ENCODE results near the gene RNASE1. TPM values are rescaled to one million over a fixed set of nuclear protein-coding genes. Genes with fewer than 3 reads are reported as not detected.
"Not testable (repeated sequence)": the region's sequence is repeated elsewhere in the genome, so short reads cannot be mapped to it uniquely, and the experiment has no call there.

Gene RNASE1
- total RNA-seq = not detected

DNA sequence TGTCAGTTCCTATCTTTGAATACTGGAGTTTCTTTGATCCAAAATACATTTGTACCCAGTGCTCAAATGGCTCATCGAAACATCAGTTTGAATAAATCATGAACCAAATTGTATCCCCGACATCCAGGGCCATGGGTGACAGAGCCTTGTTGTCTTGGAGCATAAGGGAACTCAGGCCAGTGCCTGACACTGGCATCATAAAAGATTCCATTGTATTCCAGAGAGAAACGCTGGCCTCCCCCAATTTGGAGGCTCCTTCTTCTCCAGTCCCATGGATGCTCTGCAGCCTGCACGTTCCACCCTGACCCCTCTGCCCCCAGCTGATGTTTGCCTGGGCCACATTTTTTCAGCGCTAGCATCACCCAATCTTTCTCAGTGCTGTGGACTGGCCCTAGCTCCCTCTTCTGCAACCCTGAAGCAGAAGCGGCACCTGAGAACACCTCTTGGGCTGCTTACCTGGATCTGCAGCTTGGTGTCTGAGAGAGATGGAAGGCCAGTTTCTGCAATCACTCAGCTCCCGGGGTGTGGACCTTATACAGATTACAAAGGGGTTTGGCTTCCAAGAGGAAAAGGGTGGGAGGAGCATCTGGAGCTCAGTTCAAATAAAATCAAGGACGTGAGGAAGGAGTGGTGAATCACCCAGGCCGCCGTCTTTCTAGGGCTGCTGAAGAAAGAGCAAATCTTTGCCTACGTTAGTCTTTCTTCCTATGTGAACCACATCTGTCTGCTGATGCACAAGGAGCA lies at the start of gene RNASE1:
RNASE1 (minus strand) TSS at position 504 of the 744 bp plus-strand sequence. CDS start 776 bp downstream, outside the sequence.
- intact Hi-C loops (cut with micrococcal nuclease) = no loop called here
- Mint-ChIP-seq H3K4me1 (ENCODE audit: low read depth) (no peaks in the 10 kb centered on the region), H3K27me3 (peaks cover 7% of the 10 kb centered on the region), H3K4me3 (no peak within 1 kb of the TSS), H3K9me3 (no peaks in the 10 kb centered on the region), H3K36me3 (no peaks in the 10 kb centered on the region), H3K27ac (no peak within 1 kb of the TSS)
- no peak for DNase-seq
- ChIA-PET CTCF (no interaction called here), POLR2A (no interaction called here)

DNA sequence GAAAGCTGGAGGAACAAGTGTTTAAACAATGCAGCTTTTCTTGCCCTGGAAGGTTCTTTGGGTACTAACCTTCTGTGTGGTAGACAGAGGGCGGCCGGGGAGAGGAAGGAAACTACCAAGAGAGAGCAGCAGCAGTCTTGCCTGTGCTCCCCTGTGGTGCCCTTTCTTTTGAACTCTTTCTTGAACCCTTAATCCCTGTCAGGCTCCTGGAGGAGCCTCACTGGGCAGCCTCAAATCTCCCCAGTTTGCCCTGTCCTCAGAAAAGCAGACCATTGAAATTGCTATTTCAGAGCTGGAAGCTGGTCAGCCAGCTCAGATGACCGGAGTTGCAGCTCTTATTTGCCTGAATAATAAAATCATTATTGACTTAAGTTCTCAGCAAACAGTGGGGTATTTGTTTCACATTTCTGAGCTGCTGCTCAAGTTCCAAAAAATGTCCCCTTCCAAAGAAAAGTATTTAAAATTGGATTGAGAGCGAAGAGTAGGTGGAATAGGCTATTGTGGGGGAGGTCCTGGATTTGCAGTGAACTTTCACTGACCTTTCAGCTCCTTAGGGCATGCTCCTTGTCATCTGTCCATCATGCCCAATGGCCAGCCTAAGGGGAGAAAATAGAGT lies 46.4 kb upstream of the RNASE1 start:
- no peak overlapping the region for H3K4me3 Mint-ChIP-seq
- H3K36me3 Mint-ChIP-seq = no peaks in the 10 kb centered on the region
- DNase-seq = no peak
- ChIA-PET CTCF (interaction anchor here (4.8 kb wide), 1 partner anchor 9 kb away, joined by 31 read pairs; no protein-coding TSS in a partner anchor), POLR2A (no interaction called here)
- H3K27ac Mint-ChIP-seq = no peak overlapping the region
- no peaks in the 10 kb centered on the region for H3K4me1 Mint-ChIP-seq (ENCODE audit: low read depth)
- no peaks in the 10 kb centered on the region for H3K9me3 Mint-ChIP-seq
- peaks cover 4% of the 10 kb centered on the region for H3K27me3 Mint-ChIP-seq
- intact Hi-C loops (cut with micrococcal nuclease) = no loop called here

DNA sequence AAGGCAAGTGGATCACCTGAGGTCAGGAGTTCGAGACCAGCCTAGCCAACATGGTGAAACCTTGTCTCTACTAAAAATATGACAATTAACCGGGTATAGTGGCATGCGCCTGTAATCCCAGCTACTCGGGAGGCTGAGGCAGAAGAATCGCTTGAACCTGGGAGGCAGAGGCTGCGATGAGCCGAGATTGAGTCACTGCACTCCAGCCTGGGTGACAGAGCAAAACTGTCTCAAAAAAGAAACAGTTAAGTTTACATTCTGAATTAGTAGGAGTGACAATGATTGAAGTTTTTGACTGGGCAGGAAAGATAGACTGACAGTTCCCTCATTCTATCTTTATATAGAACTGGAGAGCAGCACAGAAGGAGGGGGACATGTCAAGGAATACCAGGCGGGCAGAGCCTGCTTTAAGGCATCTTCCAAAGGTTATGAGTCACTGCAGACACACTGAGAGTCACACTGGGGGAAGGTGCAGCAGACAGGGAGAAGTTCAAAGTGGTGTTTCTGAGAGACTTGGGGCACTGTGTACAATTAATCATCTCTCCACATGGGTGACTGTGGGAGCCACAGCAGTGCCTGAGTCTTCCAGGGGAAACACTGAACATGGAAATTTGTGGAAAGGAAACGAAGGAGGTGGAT lies 45.8 kb upstream of the RNASE1 start:
- Mint-ChIP-seq H3K27ac (no peak overlapping the region), H3K36me3 (no peaks in the 10 kb centered on the region), H3K9me3 (no peaks in the 10 kb centered on the region), H3K4me3 (no peak overlapping the region), H3K4me1 (ENCODE audit: low read depth) (no peaks in the 10 kb centered on the region), H3K27me3 (peaks cover 4% of the 10 kb centered on the region)
- POLR2A ChIA-PET = no interaction called here
- intact Hi-C loops (cut with micrococcal nuclease) = no loop called here
- CTCF ChIA-PET = interaction anchor here (1.6 to 4.8 kb wide), 2 partner anchors 10 to 88 kb away, joined by 4 to 31 read pairs; no protein-coding TSS in a partner anchor
- no peak for DNase-seq

DNA sequence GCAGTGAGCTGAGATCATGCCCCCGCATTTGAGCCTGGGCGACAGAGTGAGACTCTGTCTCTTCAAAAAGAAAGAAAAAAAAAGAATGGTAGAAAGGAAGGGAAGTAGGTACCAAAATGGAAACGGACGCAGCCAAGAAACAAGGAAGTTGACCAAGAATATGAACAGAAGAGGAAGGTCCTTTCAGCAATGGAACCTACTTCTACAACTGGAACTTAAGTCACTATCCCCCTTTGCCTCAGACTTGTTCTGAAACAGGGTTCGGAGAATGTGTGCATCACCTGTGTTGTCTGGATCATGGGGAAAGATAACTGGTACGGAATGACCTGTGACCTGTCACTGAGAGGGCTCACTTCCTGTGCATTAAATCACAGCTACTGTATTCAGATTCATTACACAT lies 43.9 kb upstream of the RNASE1 start:
- CTCF ChIA-PET = interaction anchor here (1.3 to 4.8 kb wide), 2 partner anchors 8 to 12 kb away, joined by 5 to 31 read pairs; no protein-coding TSS in a partner anchor
- peaks cover 4% of the 10 kb centered on the region for H3K27me3 Mint-ChIP-seq
- H3K4me3 Mint-ChIP-seq = no peak overlapping the region
- H3K9me3 Mint-ChIP-seq = no peaks in the 10 kb centered on the region
- POLR2A ChIA-PET = no interaction called here
- intact Hi-C loops (cut with micrococcal nuclease) = no loop called here
- no peak overlapping the region for H3K27ac Mint-ChIP-seq
- no peaks in the 10 kb centered on the region for H3K4me1 Mint-ChIP-seq (ENCODE audit: low read depth)
- DNase-seq = no peak
- no peaks in the 10 kb centered on the region for H3K36me3 Mint-ChIP-seq

DNA sequence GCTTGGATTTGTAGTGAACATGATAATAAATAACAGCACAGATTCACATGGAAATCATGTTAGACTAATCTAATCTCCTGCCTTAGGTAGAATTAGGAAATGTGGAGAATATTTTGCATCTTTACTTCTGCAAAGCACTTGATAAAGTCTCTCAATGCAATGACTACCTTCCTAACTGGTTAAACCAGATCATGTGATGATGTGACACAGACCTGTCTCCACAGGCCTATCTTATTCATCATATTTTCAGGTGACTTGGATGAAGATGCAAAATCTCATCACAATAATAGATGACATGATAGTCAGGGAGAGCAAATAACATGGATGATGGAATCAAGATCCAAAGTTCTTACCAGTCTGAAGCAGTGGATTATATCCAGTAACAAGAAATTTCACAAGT lies 38.5 kb upstream of the RNASE1 start:
- POLR2A ChIA-PET = no interaction called here

DNA sequence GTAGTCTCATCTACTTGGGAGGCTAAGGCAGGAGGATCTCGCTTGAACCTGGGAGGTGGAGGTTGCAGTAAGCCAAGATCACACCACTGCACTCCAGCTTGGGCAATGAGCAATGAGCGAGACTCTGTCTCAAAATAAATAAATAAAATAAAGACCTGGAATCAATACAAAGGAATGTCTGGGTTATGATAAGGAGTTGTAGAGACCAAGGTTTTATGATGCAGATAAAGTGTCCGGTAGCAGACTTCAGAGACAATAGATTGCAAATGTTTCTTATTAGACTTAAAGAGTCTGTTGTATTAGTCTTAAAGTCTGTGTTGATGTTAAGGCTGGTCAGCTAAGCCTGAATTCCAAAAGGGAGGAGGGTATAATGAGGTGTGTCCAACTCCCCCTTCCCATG lies 35.2 kb upstream of the RNASE1 start:
- CTCF ChIA-PET = no interaction called here
- POLR2A ChIA-PET = no interaction called here
- no peaks in the 10 kb centered on the region for H3K4me1 Mint-ChIP-seq (ENCODE audit: low read depth)

More for the DNA sequence above, 38.5 kb upstream of the RNASE1 start:
- no peaks in the 10 kb centered on the region for H3K36me3 Mint-ChIP-seq
- H3K4me1 Mint-ChIP-seq (ENCODE audit: low read depth) = no peaks in the 10 kb centered on the region
- no peaks in the 10 kb centered on the region for H3K27me3 Mint-ChIP-seq
- H3K4me3 Mint-ChIP-seq = no peak overlapping the region
- no peak for DNase-seq
- intact Hi-C loops (cut with micrococcal nuclease) = no loop called here
- CTCF ChIA-PET = no interaction called here
- no peak overlapping the region for H3K27ac Mint-ChIP-seq
- no peaks in the 10 kb centered on the region for H3K9me3 Mint-ChIP-seq

DNA sequence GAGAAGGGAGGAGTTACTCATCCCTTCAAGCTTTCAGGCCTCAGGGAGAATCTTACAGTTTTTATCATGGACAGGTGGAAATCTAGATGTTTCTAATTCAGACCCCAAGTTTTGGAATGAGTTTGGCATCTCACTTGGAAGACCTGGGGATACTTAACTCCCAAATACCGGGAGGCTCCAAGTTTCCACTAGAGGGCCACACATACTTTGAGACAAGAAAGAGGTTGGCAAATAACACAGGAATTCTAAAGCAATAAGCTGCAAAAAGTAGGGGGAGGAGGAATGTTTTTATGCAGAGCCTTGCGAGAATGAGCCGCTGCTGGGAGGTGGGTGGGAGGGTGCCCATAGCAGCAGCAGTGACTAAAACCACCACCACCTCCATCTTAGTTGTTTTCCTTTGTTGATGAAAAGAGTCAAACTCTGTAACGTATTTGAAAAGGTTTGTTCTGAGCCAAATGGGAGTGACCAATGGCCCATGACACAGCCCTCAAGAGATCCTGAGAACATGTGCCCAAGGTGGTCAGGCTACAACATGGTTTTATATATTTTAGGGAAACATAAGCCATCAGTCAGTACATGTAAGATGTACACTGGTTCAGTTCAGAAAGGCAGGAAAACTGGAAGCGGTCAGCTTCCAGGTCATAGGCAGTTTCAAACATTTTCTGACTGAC lies 34.2 kb upstream of the RNASE1 start:
- Mint-ChIP-seq H3K9me3 (no peaks in the 10 kb centered on the region), H3K4me3 (no peak overlapping the region), H3K4me1 (ENCODE audit: low read depth) (no peaks in the 10 kb centered on the region), H3K36me3 (no peaks in the 10 kb centered on the region), H3K27ac (no peak overlapping the region), H3K27me3 (no peaks in the 10 kb centered on the region)
- DNase-seq = no peak
- POLR2A ChIA-PET = no interaction called here
- intact Hi-C loops (cut with micrococcal nuclease) = no loop called here
- CTCF ChIA-PET = no interaction called here

More for the DNA sequence above, 35.2 kb upstream of the RNASE1 start:
- no peaks in the 10 kb centered on the region for H3K9me3 Mint-ChIP-seq
- intact Hi-C loops (cut with micrococcal nuclease) = no loop called here
- no peak overlapping the region for H3K4me3 Mint-ChIP-seq
- no peaks in the 10 kb centered on the region for H3K36me3 Mint-ChIP-seq
- DNase-seq = no peak
- H3K27me3 Mint-ChIP-seq = no peaks in the 10 kb centered on the region
- no peak overlapping the region for H3K27ac Mint-ChIP-seq

DNA sequence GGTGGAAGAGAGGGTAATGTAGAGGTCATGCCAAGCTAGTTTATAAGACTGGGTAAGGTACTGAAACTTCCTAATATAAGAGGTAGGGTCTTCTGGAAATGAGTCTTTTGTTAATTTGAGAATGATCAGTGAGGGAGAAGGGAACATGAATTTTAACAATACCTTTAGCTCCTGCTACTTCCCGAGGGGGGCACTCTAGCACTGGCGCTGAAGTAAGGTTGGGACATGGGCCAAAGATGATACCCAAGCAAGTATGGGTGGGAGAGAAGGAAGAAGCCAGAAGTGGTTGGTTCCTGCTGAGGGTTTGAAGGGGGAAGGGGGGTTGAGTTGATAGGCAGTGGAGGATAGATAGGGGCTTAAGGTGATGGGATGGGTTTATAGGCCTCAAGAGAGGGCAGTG lies 32.3 kb upstream of the RNASE1 start:
- intact Hi-C loops (cut with micrococcal nuclease) = no loop called here
- H3K27ac Mint-ChIP-seq = no peak overlapping the region
- no peaks in the 10 kb centered on the region for H3K27me3 Mint-ChIP-seq
- ChIA-PET CTCF (interaction anchor here (1.2 kb wide), 1 partner anchor 136 kb away, joined by 4 read pairs; no protein-coding TSS in a partner anchor), POLR2A (no interaction called here)
- H3K4me3 Mint-ChIP-seq = no peak overlapping the region
- no peaks in the 10 kb centered on the region for H3K9me3 Mint-ChIP-seq
- no peaks in the 10 kb centered on the region for H3K36me3 Mint-ChIP-seq
- no peaks in the 10 kb centered on the region for H3K4me1 Mint-ChIP-seq (ENCODE audit: low read depth)
- DNase-seq = no peak

DNA sequence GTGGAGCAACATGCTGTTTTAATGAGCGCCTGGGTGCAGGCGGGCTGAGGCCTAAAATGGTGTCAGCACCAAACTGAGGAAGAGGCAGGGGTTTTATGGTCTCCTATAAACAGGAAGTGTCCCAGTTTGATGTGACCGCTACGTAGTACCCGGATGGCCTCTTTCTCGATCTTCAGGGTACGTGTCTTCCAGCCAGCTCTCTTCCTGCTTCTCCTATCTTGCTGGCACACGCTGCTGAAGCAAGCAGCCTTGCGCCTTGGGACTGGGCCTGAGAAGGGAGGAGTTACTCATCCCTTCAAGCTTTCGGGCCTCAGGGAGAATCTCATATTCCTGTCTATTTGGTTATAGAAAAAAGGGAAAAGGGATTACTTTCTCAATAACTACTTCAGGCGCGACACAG lies 28.2 kb upstream of the RNASE1 start:
- ChIA-PET CTCF (no interaction called here), POLR2A (no interaction called here)
- H3K4me1 Mint-ChIP-seq (ENCODE audit: low read depth) = peaks cover 5% of the 10 kb centered on the region
- intact Hi-C loops (cut with micrococcal nuclease) = no loop called here
- H3K4me3 Mint-ChIP-seq = no peak overlapping the region
- DNase-seq = no peak
- peaks cover 2% of the 10 kb centered on the region for H3K27me3 Mint-ChIP-seq
- H3K27ac Mint-ChIP-seq = no peak overlapping the region
- peaks cover 10% of the 10 kb centered on the region for H3K9me3 Mint-ChIP-seq
- peaks cover 2% of the 10 kb centered on the region for H3K36me3 Mint-ChIP-seq

DNA sequence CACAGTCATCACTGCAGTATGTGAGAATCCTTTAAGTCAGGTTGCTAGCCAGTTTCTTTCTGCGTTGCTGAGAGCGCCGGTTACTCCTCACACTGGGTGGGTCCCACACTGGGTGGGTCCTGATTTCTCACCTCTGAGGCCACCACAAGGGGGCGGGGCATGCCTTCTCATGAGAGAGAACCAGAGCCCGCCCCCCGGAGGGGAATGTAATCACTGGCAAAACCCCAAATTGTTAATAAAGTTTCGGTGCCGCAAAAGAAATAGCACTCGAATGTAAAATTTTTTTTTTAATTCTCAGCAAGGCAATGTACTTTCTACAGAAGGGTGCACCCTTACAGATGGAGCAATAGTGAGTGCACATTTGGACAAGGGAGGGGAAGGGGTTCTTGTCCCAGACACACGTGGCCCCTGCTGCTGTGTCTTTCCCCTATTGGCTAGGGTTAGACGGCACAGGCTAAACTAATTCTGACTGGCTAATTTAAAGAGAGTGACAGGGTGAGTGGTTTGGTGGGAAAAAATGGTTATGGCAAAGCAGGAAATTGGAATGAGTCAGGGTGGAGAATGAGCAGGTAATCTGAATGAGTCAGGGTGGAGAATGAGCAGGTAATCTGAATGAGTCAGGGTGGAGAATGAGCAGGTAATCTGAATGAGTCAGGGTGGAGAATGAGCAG lies 25.5 kb upstream of the RNASE1 start:
- H3K4me1 Mint-ChIP-seq (ENCODE audit: low read depth); H3K27me3 Mint-ChIP-seq; CTCF ChIA-PET; intact Hi-C loops (cut with micrococcal nuclease); POLR2A ChIA-PET; H3K36me3 Mint-ChIP-seq; DNase-seq; H3K27ac Mint-ChIP-seq; H3K4me3 Mint-ChIP-seq: not testable (repeated sequence)
- peaks cover 10% of the 10 kb centered on the region for H3K9me3 Mint-ChIP-seq

DNA sequence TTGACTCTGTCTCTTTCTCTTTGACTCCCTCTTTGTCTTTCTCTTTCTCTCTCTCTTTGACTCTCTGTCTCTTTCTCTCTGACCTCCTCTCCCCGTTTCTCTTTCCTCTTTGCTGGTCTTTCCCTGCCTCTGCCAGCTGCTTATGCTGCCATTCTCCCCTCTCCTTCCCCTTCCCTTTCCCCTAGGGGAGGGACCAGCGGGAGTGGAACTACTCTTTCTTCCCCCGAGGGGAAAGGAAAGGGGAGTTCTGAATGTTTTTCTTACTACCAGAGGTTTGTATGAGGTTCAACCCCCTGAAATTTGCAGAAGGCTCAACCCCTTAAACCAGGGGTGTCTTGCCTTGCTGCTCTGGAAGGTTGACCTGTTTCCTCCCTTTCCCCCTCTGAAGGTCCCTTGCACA lies 24.7 kb upstream of the RNASE1 start:
- Mint-ChIP-seq H3K27ac (no peak overlapping the region), H3K4me3 (no peak overlapping the region), H3K9me3 (peaks cover 10% of the 10 kb centered on the region), H3K27me3 (peaks cover 2% of the 10 kb centered on the region), H3K4me1 (ENCODE audit: low read depth) (peaks cover 5% of the 10 kb centered on the region), H3K36me3 (peaks cover 2% of the 10 kb centered on the region)
- CTCF ChIA-PET = no interaction called here
- no peak for DNase-seq
- POLR2A ChIA-PET = no interaction called here
- intact Hi-C loops (cut with micrococcal nuclease) = no loop called here

DNA sequence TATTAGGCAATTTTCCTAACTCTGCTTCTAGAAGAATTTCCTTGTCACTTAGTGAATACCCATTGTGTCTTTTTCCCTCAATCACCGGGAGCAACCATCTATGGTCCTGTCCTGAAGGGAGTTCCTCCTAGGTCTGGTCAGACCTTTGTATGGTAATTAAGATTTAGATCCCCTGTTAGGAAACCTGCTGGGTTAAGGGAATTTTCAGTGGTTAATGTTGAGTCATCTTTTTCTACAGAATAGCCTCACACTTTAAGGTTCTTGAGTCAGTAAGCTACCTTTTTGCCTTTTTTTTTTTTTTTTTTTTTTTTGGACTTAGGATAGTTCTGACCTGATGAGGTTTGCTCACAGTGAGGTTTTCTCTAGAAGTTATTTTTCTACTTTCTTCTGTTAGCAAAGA lies 24.0 kb upstream of the RNASE1 start:
- CTCF ChIA-PET, H3K4me3 Mint-ChIP-seq: not testable (repeated sequence)

More for the DNA sequence above, 24.0 kb upstream of the RNASE1 start:
- H3K4me1 Mint-ChIP-seq (ENCODE audit: low read depth); H3K36me3 Mint-ChIP-seq; H3K27ac Mint-ChIP-seq; DNase-seq; POLR2A ChIA-PET; H3K27me3 Mint-ChIP-seq; intact Hi-C loops (cut with micrococcal nuclease): not testable (repeated sequence)
- H3K9me3 Mint-ChIP-seq = peaks cover 10% of the 10 kb centered on the region
